H1 (cell line): ENCODE data around the gene R3HDML. TPM values are rescaled to one million over a fixed set of nuclear protein-coding genes. Genes with fewer than 3 reads are reported as not detected.

Experiments used
- CTCF ChIA-PET: fragments of 300-600 bp; sonication (Branson Sonifier 250); formaldehyde crosslinking; loops from one replicate; lab custom pipeline; 2021; ENCODE audit not compliant: partially characterized antibody; lab: Charles Lee
- POLR2A ChIA-PET: fragments of 300-600 bp; sonication (Branson Sonifier 250); formaldehyde crosslinking; loops from one replicate; lab custom pipeline; 2021; ENCODE audit warnings: inconsistent platforms; ENCODE audit not compliant: partially characterized antibody; lab: Charles Lee
- DNase-seq, 2 experiments: peaks; one replicate each; pipeline versions ENCODE4 v3.0.0 to v3.0.0-alpha.2; 2010 to 2022; ENCODE audit warnings: low spot score in 2 of 2, low read depth in 1 of 2, mixed read lengths in 1 of 2
- FAIRE-seq: peaks from 2 replicates; lab custom pipeline; 2011; peaks lifted over from hg19 to GRCh38; lab: Jason Lieb, UNC
- H2AFZ ChIP-seq: 2 replicates; pipeline ENCODE4 v1.8.1; 2012; ENCODE audit warnings: low read length, inconsistent platforms
- H2AK5ac ChIP-seq: 2 replicates; pipeline ENCODE4 v1.6.1; 2013; ENCODE audit warnings: low read depth, low read length
- H2BK120ac ChIP-seq: replicated peaks from 2 replicates; pipeline ENCODE3; 2013; ENCODE audit warnings: low read depth, low read length, inconsistent platforms
- H2BK12ac ChIP-seq: 2 replicates; pipeline ENCODE4 v1.6.1; 2013; ENCODE audit warnings: low read depth, low read length
- H2BK15ac ChIP-seq: 2 replicates; pipeline ENCODE4 v1.6.1; 2013; ENCODE audit warnings: low read length
- H2BK20ac ChIP-seq: 2 replicates; pipeline ENCODE4 v1.6.1; 2013; ENCODE audit warnings: low read length
- H2BK5ac ChIP-seq: 2 replicates; pipeline ENCODE4 v1.6.1; 2013; ENCODE audit warnings: low read depth, low read length
- H3K14ac ChIP-seq: 2 replicates; pipeline ENCODE4 v1.6.1; 2013; ENCODE audit warnings: inconsistent platforms; ENCODE audit not compliant: insufficient read length
- H3K18ac ChIP-seq: 2 replicates; pipeline ENCODE4 v1.6.1; 2013; ENCODE audit warnings: low read length; ENCODE audit errors: extremely low read depth
- H3K23ac ChIP-seq: 2 replicates; pipeline ENCODE4 v1.6.1; 2013; ENCODE audit warnings: inconsistent platforms; ENCODE audit not compliant: insufficient read length
- H3K23me2 ChIP-seq: 2 replicates; pipeline ENCODE4 v1.6.1; 2013; ENCODE audit warnings: low read depth, low read length
- H3K27ac ChIP-seq: 2 replicates; pipeline ENCODE4 v1.6.1; 2011; ENCODE audit warnings: low read depth, low read length, inconsistent platforms
- H3K27me3 ChIP-seq, 4 experiments: replicated peaks in 1 of 4; 1 replicate in 1 of 4; 2 replicates in 3 of 4; pipeline versions ENCODE4 v1.6.1 to v1.8.1; 2011 to 2013; ENCODE audit warnings: low read length in 3 of 4, mild to moderate bottlenecking in 3 of 4, inconsistent platforms in 2 of 4, mixed read lengths in 2 of 4, moderate library complexity in 1 of 4; ENCODE audit not compliant: control insufficient read depth in 3 of 4, insufficient read depth in 3 of 4; ENCODE audit errors: extremely low read depth in 1 of 4
- H3K36me3 ChIP-seq, 4 experiments: 2 replicates each; pipeline versions ENCODE4 v1.6.1 to v1.8.1; 2011 to 2013; ENCODE audit warnings: mild to moderate bottlenecking in 4 of 4, low read length in 3 of 4, moderate library complexity in 2 of 4, control low read depth in 1 of 4, inconsistent platforms in 1 of 4; ENCODE audit not compliant: insufficient read depth in 4 of 4, control insufficient read depth in 2 of 4
- H3K4ac ChIP-seq: replicated peaks from 2 replicates; pipeline ENCODE3; 2013; ENCODE audit warnings: low read length, low read depth, mixed read lengths, inconsistent platforms; ENCODE audit not compliant: insufficient read length
- H3K4me1 ChIP-seq, 4 experiments: replicated peaks in 1 of 4; 1 replicate in 1 of 4; 2 replicates in 3 of 4; pipeline versions ENCODE4 v1.6.1 to v1.8.1; 2011 to 2013; ENCODE audit warnings: low read length in 3 of 4, inconsistent platforms in 2 of 4, mixed read lengths in 1 of 4; ENCODE audit not compliant: insufficient read depth in 4 of 4, control insufficient read depth in 3 of 4
- H3K4me2 ChIP-seq, 2 experiments: 2 replicates each; pipeline versions ENCODE4 v1.6.1 to v1.8.1; 2011 to 2013; ENCODE audit warnings: low read depth in 2 of 2, low read length in 2 of 2, control low read depth in 1 of 2, inconsistent platforms in 1 of 2, mild to moderate bottlenecking in 1 of 2; ENCODE audit not compliant: insufficient read depth in 1 of 2
- H3K4me3 ChIP-seq, 4 experiments: fragments of 200-600, 300-600 bp in 1 of 4; sonication (generic), shearing (Covaris generic), sonication (Bioruptor Twin) in 1 of 4; 2 replicates each; pipeline versions ENCODE4 v1.5.1 to v1.8.1; 2011 to 2016; ENCODE audit warnings: low read length in 4 of 4, low read depth in 3 of 4, control low read depth in 2 of 4, inconsistent platforms in 2 of 4, mild to moderate bottlenecking in 2 of 4, mixed read lengths in 1 of 4, moderate library complexity in 1 of 4; ENCODE audit not compliant: insufficient read depth in 2 of 4; ENCODE audit errors: extremely low read depth in 1 of 4
- H3K56ac ChIP-seq: replicated peaks from 2 replicates; pipeline ENCODE3; 2013; ENCODE audit warnings: low read depth, mild to moderate bottlenecking, mixed read lengths, low read length, inconsistent platforms; ENCODE audit not compliant: insufficient read length
- H3K79me1 ChIP-seq: 2 replicates; pipeline ENCODE4 v1.6.1; 2013; ENCODE audit warnings: low read depth, low read length, control low read depth
- H3K79me2 ChIP-seq, 2 experiments: 2 replicates each; pipeline versions ENCODE4 v1.6.1 to v1.8.1; 2012 to 2013; ENCODE audit warnings: low read length in 2 of 2, mild to moderate bottlenecking in 2 of 2, inconsistent platforms in 1 of 2; ENCODE audit not compliant: insufficient read depth in 2 of 2, control insufficient read depth in 1 of 2
- H3K9ac ChIP-seq, 4 experiments: replicated peaks in 1 of 4; 1 replicate in 1 of 4; 2 replicates in 3 of 4; pipeline versions ENCODE4 v1.6.1 to v1.8.1; 2011 to 2013; ENCODE audit warnings: low read depth in 3 of 4, low read length in 3 of 4, control low read depth in 2 of 4, mild to moderate bottlenecking in 2 of 4, moderate library complexity in 2 of 4, inconsistent platforms in 1 of 4; ENCODE audit errors: extremely low read depth in 1 of 4
- H3K9me3 ChIP-seq, 2 experiments: 2 replicates each; pipeline versions ENCODE4 v1.6.1 to v1.8.1; 2012 to 2013; ENCODE audit warnings: mild to moderate bottlenecking in 2 of 2, moderate library complexity in 2 of 2, control low read depth in 1 of 2, inconsistent platforms in 1 of 2, low read depth in 1 of 2, low read length in 1 of 2, mixed read lengths in 1 of 2; ENCODE audit not compliant: insufficient read depth in 2 of 2
- H4K20me1 ChIP-seq, 2 experiments: replicated peaks in 1 of 2; 2 replicates each; pipeline versions ENCODE3 to v1.8.1; 2011 to 2013; ENCODE audit warnings: inconsistent platforms in 2 of 2, low read length in 2 of 2, mild to moderate bottlenecking in 1 of 2; ENCODE audit not compliant: insufficient read depth in 2 of 2, control insufficient read depth in 1 of 2
- H4K5ac ChIP-seq: 2 replicates; pipeline ENCODE4 v1.6.1; 2013; ENCODE audit warnings: low read length, low read depth, mixed read lengths, inconsistent platforms; ENCODE audit not compliant: insufficient read length
- H4K8ac ChIP-seq: 2 replicates; pipeline ENCODE4 v1.8.0; 2013; ENCODE audit warnings: mild to moderate bottlenecking, moderate library complexity, low read length, inconsistent platforms; ENCODE audit not compliant: insufficient read depth; ENCODE audit errors: extremely low read depth
- H4K91ac ChIP-seq: replicated peaks from 2 replicates; pipeline ENCODE3; 2013; ENCODE audit warnings: low read length, mixed read lengths, inconsistent platforms; ENCODE audit not compliant: insufficient read length
- CHD1 ChIP-seq: IDR thresholded peaks from 2 replicates; pipeline ENCODE4 v1.6.1; 2012; ENCODE audit warnings: low read depth, low read length, improper control_type of control experiment
- CHD2 ChIP-seq: IDR thresholded peaks from 2 replicates; pipeline ENCODE4 v1.6.1; 2012; ENCODE audit warnings: low read length, improper control_type of control experiment
- KDM4A ChIP-seq: IDR thresholded peaks from one replicate; pipeline ENCODE4 v1.7.1; 2012; ENCODE audit warnings: low read depth, mild to moderate bottlenecking, moderate library complexity, low read length, inconsistent platforms; ENCODE audit not compliant: severe bottlenecking
- MAX ChIP-seq: IDR thresholded peaks from 2 replicates; pipeline ENCODE4 v1.6.1; 2012; ENCODE audit warnings: inconsistent platforms
- RAD21 ChIP-seq, 2 experiments: IDR thresholded peaks in 1 of 2; conservative IDR thresholded peaks in 1 of 2; 2 replicates each; pipeline ENCODE4 v1.6.1; 2011; ENCODE audit warnings: low read depth in 2 of 2, low read length in 2 of 2, improper control_type of control experiment in 1 of 2, inconsistent platforms in 1 of 2, mild to moderate bottlenecking in 1 of 2, moderate library complexity in 1 of 2
- SIN3A ChIP-seq, 2 experiments: IDR thresholded peaks in 1 of 2; conservative IDR thresholded peaks in 1 of 2; 2 replicates each; pipeline ENCODE4 v1.6.1; 2011 to 2012; ENCODE audit warnings: low read length in 2 of 2, improper control_type of control experiment in 1 of 2, low read depth in 1 of 2, mild to moderate bottlenecking in 1 of 2
- SIRT6 ChIP-seq: IDR thresholded peaks from one replicate; pipeline ENCODE4 v1.7.1; 2012; ENCODE audit warnings: low read length, inconsistent platforms
- SIX5 ChIP-seq: IDR thresholded peaks from 2 replicates; pipeline ENCODE4 v1.6.1; 2011; ENCODE audit warnings: mild to moderate bottlenecking, low read depth, low read length
- YY1 ChIP-seq: IDR thresholded peaks from 2 replicates; pipeline ENCODE4 v1.6.1; 2011; ENCODE audit warnings: low read depth, mild to moderate bottlenecking, low read length
- WGBS, 2 experiments: shearing (Covaris generic) in 1 of 2; methylation state at CpG; one replicate each; pipeline versions ENCODE4 v1.1.6 to v1.1.7; 2013 to 2015; ENCODE audit warnings: low lambda C conversion rate in 2 of 2, mixed read lengths in 2 of 2, inconsistent platforms in 1 of 2, low coverage in 1 of 2, missing lambda C conversion rate in 1 of 2; ENCODE audit not compliant: insufficient replicate concordance in 2 of 2, insufficient coverage in 1 of 2, insufficient read length in 1 of 2; ENCODE audit errors: extremely low coverage in 1 of 2, missing lambda C conversion rate in 1 of 2; 5-methylcytosine and 5-hydroxymethylcytosine counted together
- polyA plus RNA-seq, 7 experiments: library from polyadenylated mRNA; depleted of rRNA in 3 of 7; stranded (reverse) in 5 of 7; unstranded in 2 of 7; fragments of >200 nt in 5 of 7; fragments of 200-250 nt in 2 of 7; gene quantifications; 1 replicate in 5 of 7; 2 replicates in 1 of 7; 4 replicates in 1 of 7; pipeline versions ENCODE4 v1.2.1 to v1.2.3, GENCODE V29; 2011 to 2013; ENCODE audit warnings: missing spikeins in 2 of 7, mixed read lengths in 2 of 7
- total RNA-seq: library from RNA; stranded (reverse); fragmentation: NEBNext Ultra II Directional; extraction: Animal tissue kit (Norgen Biotek cat#: 25700); gene quantifications from 2 replicates; pipeline ENCODE4 v1.2.1, GENCODE V29; 2021

The R3HDML gene
- total and polyA plus RNA-seq, 2 of the 8 experiments (the other 6 are each of a cell fraction or from before 2014, with no cell fraction given) = not detected

GRCh38 chr20:44393608-44394451 lies 57.0 kb downstream of the R3HDML start:
- no peak for TF ChIP-seq MAX
- no peak for TF ChIP-seq CHD2
- no peak for TF ChIP-seq YY1
- no peak for TF ChIP-seq KDM4A
- no peak for TF ChIP-seq SIN3A (conservative IDR thresholded peaks at IDR 0.05 in 1 of 2, IDR thresholded peaks at IDR 0.05 in 1 of 2; ENCODE audit: low read depth in 1 of 2, low read length in 2 of 2)
- no peak for TF ChIP-seq CHD1
- no peak for TF ChIP-seq RAD21 (IDR thresholded peaks at IDR 0.05 in 1 of 2, conservative IDR thresholded peaks at IDR 0.05 in 1 of 2; ENCODE audit: low read depth in 2 of 2, low read length in 2 of 2)
- TF ChIP-seq SIX5 = no peak
- no peak for TF ChIP-seq SIRT6
- TF ChIP-seq, all 59 proteins: peak for 0
- H3K9me3 ChIP-seq = no peaks in the 10 kb centered on the region
- H3K4me3 ChIP-seq = no peak overlapping the region
- no peak overlapping the region for H2BK20ac ChIP-seq
- no peak overlapping the region for H2BK15ac ChIP-seq
- H3K23me2 ChIP-seq = no peaks in the 10 kb centered on the region
- no peak overlapping the region for H3K9ac ChIP-seq
- H2BK12ac ChIP-seq = no peak overlapping the region
- CTCF ChIA-PET = interaction anchor here (0.6 to 3.5 kb wide), 7 partner anchors 9 to 112 kb away, joined by 3 to 21 read pairs (median 4); no protein-coding TSS in a partner anchor
- WGBS, 2 experiments = 90% methylated on average over 9 of the region's 9 CpGs; no CpG with 5 or more reads in 1 of the 2 experiments
- H2AFZ ChIP-seq = no peak overlapping the region
- H3K56ac ChIP-seq = no peak overlapping the region
- H3K79me2 ChIP-seq = no peaks in the 10 kb centered on the region
- POLR2A ChIA-PET = no interaction called here
- H4K8ac ChIP-seq = no peak overlapping the region
- H2AK5ac ChIP-seq = no peak overlapping the region
- H2BK120ac ChIP-seq = no peak overlapping the region
- H2BK5ac ChIP-seq = no peak overlapping the region
- no peak overlapping the region for H3K14ac ChIP-seq
- H3K27ac ChIP-seq = no peak overlapping the region
- H4K20me1 ChIP-seq = no peaks in the 10 kb centered on the region
- no peak overlapping the region for H3K23ac ChIP-seq
- H3K18ac ChIP-seq = no peak overlapping the region
- H3K79me1 ChIP-seq = no peaks in the 10 kb centered on the region
- H3K27me3 ChIP-seq = peaks cover 0 to 4% (median 0%) of the 10 kb centered on the region in 4 experiments; a peak in 3 of 7 replicates
- no peak overlapping the region for H3K4ac ChIP-seq
- no peaks in the 10 kb centered on the region for H3K36me3 ChIP-seq
- H4K5ac ChIP-seq = no peak overlapping the region
- FAIRE-seq = no peak
- H3K4me2 ChIP-seq = no peak overlapping the region
- H3K4me1 ChIP-seq = peaks cover 0 to 3% (median 1%) of the 10 kb centered on the region in 4 experiments; a peak in 3 of 7 replicates
- H4K91ac ChIP-seq = no peak overlapping the region
- no peak for DNase-seq
